Mammary epithelial cell (primary cell): ENCODE data around the gene USH2A.

Experiments used
- CTCF ChIP-seq, 2 donors: IDR thresholded peaks in 1 of 2; conservative IDR thresholded peaks in 1 of 2; 2 replicates each; pipeline ENCODE4 v1.5.1; 2011 to 2012; ENCODE audit warnings: inconsistent platforms in 2 of 2, low read length in 2 of 2, mild to moderate bottlenecking in 2 of 2, control low read depth in 1 of 2, low read depth in 1 of 2; ENCODE audit not compliant: insufficient read depth in 1 of 2; ENCODE audit errors: extremely low read depth in 1 of 2
- EZH2 ChIP-seq: IDR thresholded peaks from 2 replicates; pipeline ENCODE4 v1.6.1; 2012; ENCODE audit warnings: low read length, inconsistent platforms, borderline replicate concordance

DNA sequence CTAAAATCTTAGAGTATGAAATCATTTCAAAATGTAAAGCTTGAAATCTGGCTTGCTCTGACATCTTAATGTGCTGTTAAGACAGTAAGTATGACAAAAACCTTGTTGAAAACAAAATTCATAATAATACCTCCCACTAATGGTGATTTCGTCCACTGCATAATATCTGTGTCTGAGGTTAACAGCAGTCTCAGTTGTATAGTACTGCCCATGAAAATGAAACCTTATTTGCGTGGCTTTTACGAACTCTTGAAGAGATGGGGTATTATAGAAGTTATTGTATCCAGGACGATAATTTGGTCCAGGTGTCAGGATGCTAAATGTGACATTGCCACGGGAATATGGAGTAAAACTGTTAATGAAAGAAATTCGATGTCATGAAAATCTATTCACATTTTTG is 99.9 kb downstream of the USH2A start:
- TF ChIP-seq CTCF (conservative IDR thresholded peaks at IDR 0.05 in 1 of 2, IDR thresholded peaks at IDR 0.05 in 1 of 2; ENCODE audit: extremely low read depth in 1 of 2, insufficient read depth in 1 of 2, low read depth in 1 of 2, low read length in 2 of 2) (no peak), EZH2 (no peak)
